Measurements from ENCODE around the gene IPO13.

IPO13 gene

GRCh38 chr1:43951021-43951985, 4.6 kb downstream of the IPO13 start:
- DNase-seq, result no peak

GRCh38 chr1:43952731-43953346, 6.1 kb downstream of the IPO13 start:
- DNase-seq, result peak in 2 of 14 donors; percentile 20 to 34

- no peak for DNase-seq
Measured at GRCh38 chr1:43953361-43953760, 6.6 kb downstream of the IPO13 start.

GRCh38 chr1:43954036-43954435, 7.3 kb downstream of the IPO13 start:
- peak in 12 of 14 donors; percentile 22 to 83 (median 68) for DNase-seq

- no peak for DNase-seq
Measured at GRCh38 chr1:43956234-43956633, 9.5 kb downstream of the IPO13 start.

GRCh38 chr1:43957407-43958040, 10.8 kb downstream of the IPO13 start:
- DNase-seq, result no peak

- DNase-seq, result no peak
Measured at GRCh38 chr1:43958351-43959255, 11.9 kb downstream of the IPO13 start.

GRCh38 chr1:43960798-43961197, 14.0 kb downstream of the IPO13 start:
- DNase-seq, result no peak

GRCh38 chr1:43961692-43962091, 14.9 kb downstream of the IPO13 start:
- DNase-seq, result peak in 6 of 14 donors; percentile 2 to 45 (median 32)

- DNase-seq, result peak in 7 of 14 donors; percentile 22 to 62 (median 34)
Measured at GRCh38 chr1:43962324-43962723, 15.6 kb downstream of the IPO13 start.

GRCh38 chr1:43963006-43963405, 16.3 kb downstream of the IPO13 start:
- no peak for DNase-seq

- no peak for DNase-seq
Measured at GRCh38 chr1:43963890-43964289, 17.1 kb downstream of the IPO13 start.

GRCh38 chr1:43965316-43965715, 18.6 kb downstream of the IPO13 start:
- no peak for DNase-seq

GRCh38 chr1:43968348-43968948, 21.7 kb downstream of the IPO13 start:
- no peak for DNase-seq

GRCh38 chr1:43969416-43969745, 22.6 kb downstream of the IPO13 start:
- no peak for DNase-seq

GRCh38 chr1:43969746-43970466, 23.2 kb downstream of the IPO13 start, which contains the start of gene DPH2:
Gene DPH2, plus strand, starts transcription at chr1:43970010. Its CDS starts 166 bp downstream, at chr1:43970176.
- DNase-seq, result peak; percentile 39 to 96 (median 94)

- DNase-seq, result no peak
Measured at GRCh38 chr1:43970502-43970901, 23.8 kb downstream of the IPO13 start.

GRCh38 chr1:43970911-43971310, 24.2 kb downstream of the IPO13 start:
- no peak for DNase-seq

GRCh38 chr1:43971336-43971980, 24.7 kb downstream of the IPO13 start:
- DNase-seq, result no peak

GRCh38 chr1:43973981-43974442, 27.3 kb downstream of the IPO13 start:
- no peak for DNase-seq

All from C1 segment of cervical spinal cord (tissue), 14 donors.